ENCODE data around the gene SLC28A1. TPM values are rescaled to one million over a fixed set of nuclear protein-coding genes. Genes with fewer than 3 reads are reported as not detected.

The SLC28A1 gene
- 0.19 and 0.31 TPM in 2 replicates for total RNA-seq (ENCODE audit: low replicate concordance)
- long read RNA-seq, partial matches to known transcripts: 0 of 1 reads
- long read RNA-seq, other reads (novel, unspliced or antisense): 1 of 1 reads

- Mint-ChIP-seq H3K27me3 (no peaks in the 10 kb centered on the region), H3K4me1 (ENCODE audit: unreplicated experiment) (peaks cover 8% of the 10 kb centered on the region), H3K36me3 (no peaks in the 10 kb centered on the region), H3K4me3 (no peak within 1 kb of the TSS), H3K27ac (peak within 1 kb of the TSS; percentile 62), H3K9me3 (no peaks in the 10 kb centered on the region)
- no peak for DNase-seq (ENCODE audit: extremely low spot score, unreplicated experiment)
- no peak for TF ChIP-seq CTCF (conservative IDR thresholded peaks at IDR 0.05)
Measured at GRCh38 chr15:84883916-84884781, at the start of gene SLC28A1. TSS of gene SLC28A1 (plus strand) at chr15:84884662. CDS start at chr15:84887761, 3,099 bp downstream.

GRCh38 chr15:84834969-84835368, 49.5 kb upstream of the SLC28A1 start:
- Mint-ChIP-seq H3K27ac (no peak overlapping the region), H3K36me3 (peaks cover 4% of the 10 kb centered on the region), H3K9me3 (no peaks in the 10 kb centered on the region), H3K4me1 (ENCODE audit: unreplicated experiment) (peaks cover 13% of the 10 kb centered on the region), H3K4me3 (no peak overlapping the region), H3K27me3 (no peaks in the 10 kb centered on the region)
- no peak for DNase-seq (ENCODE audit: extremely low spot score, unreplicated experiment)
- no peak for TF ChIP-seq CTCF (conservative IDR thresholded peaks at IDR 0.05)

- no peak for TF ChIP-seq CTCF (conservative IDR thresholded peaks at IDR 0.05)
- Mint-ChIP-seq H3K27ac (no peak overlapping the region), H3K4me3 (no peak overlapping the region), H3K36me3 (no peaks in the 10 kb centered on the region), H3K9me3 (no peaks in the 10 kb centered on the region), H3K4me1 (ENCODE audit: unreplicated experiment) (peaks cover 13% of the 10 kb centered on the region), H3K27me3 (no peaks in the 10 kb centered on the region)
- DNase-seq (ENCODE audit: extremely low spot score, unreplicated experiment): no peak
Measured at GRCh38 chr15:84835661-84836337, 48.7 kb upstream of the SLC28A1 start.

- no peak for TF ChIP-seq CTCF (conservative IDR thresholded peaks at IDR 0.05)
- Mint-ChIP-seq H3K4me1 (ENCODE audit: unreplicated experiment) (peaks cover 6% of the 10 kb centered on the region), H3K27ac (no peak overlapping the region), H3K4me3 (no peak overlapping the region), H3K36me3 (no peaks in the 10 kb centered on the region), H3K27me3 (no peaks in the 10 kb centered on the region), H3K9me3 (no peaks in the 10 kb centered on the region)
- DNase-seq (ENCODE audit: extremely low spot score, unreplicated experiment): no peak
Measured at GRCh38 chr15:84836844-84837243, 47.6 kb upstream of the SLC28A1 start.

- Mint-ChIP-seq H3K36me3 (no peaks in the 10 kb centered on the region), H3K9me3 (no peaks in the 10 kb centered on the region), H3K27me3 (no peaks in the 10 kb centered on the region), H3K27ac (no peak overlapping the region), H3K4me3 (no peak overlapping the region), H3K4me1 (ENCODE audit: unreplicated experiment) (no peaks in the 10 kb centered on the region)
- no peak for TF ChIP-seq CTCF (conservative IDR thresholded peaks at IDR 0.05)
- DNase-seq (ENCODE audit: extremely low spot score, unreplicated experiment): no peak
Measured at GRCh38 chr15:84839714-84840113, 44.7 kb upstream of the SLC28A1 start.
